Gastroesophageal sphincter (tissue), 4 donors: ENCODE data around the gene GALNT18. TPM values are rescaled to one million over a fixed set of nuclear protein-coding genes. Genes with fewer than 3 reads are reported as not detected.

Experiments used
- ATAC-seq: fragments of 150-250 bp; one replicate; pipeline ENCODE4 v1.9.1; 2016; ENCODE audit warnings: mild to moderate bottlenecking, moderate library complexity
- H3K27ac ChIP-seq, 4 donors: fragments of 200-600 bp; sonication (generic) in 3 of 4; 1 replicate in 3 of 4; 2 replicates in 1 of 4; pipeline ENCODE4 v1.5.1; 2016 to 2019
- H3K27me3 ChIP-seq: fragments of 200-600 bp; sonication (generic); one replicate; pipeline ENCODE4 v1.5.1; 2019
- H3K36me3 ChIP-seq, 2 donors: fragments of 200-600 bp; sonication (generic); one replicate each; pipeline ENCODE4 v1.5.1; 2019; ENCODE audit warnings: control low read depth in 1 of 2
- H3K4me1 ChIP-seq, 3 donors: fragments of 200-600 bp; sonication (generic); 1 replicate in 2 of 3; 2 replicates in 1 of 3; pipeline ENCODE4 v1.5.1; 2016 to 2019; ENCODE audit warnings: control low read depth in 2 of 3
- H3K4me3 ChIP-seq, 2 donors: fragments of 200-600 bp; sonication (generic); one replicate each; pipeline ENCODE4 v1.5.1; 2019; ENCODE audit warnings: mild to moderate bottlenecking in 1 of 2, moderate library complexity in 1 of 2
- H3K9me3 ChIP-seq, 3 donors: fragments of 200-600 bp; sonication (generic); one replicate each; pipeline ENCODE4 v1.5.1; 2017 to 2019; ENCODE audit warnings: control low read depth in 2 of 3
- CTCF ChIP-seq, 4 experiments: fragments of 200-600 bp in 2 of 4; fragments of 450-650 bp in 2 of 4; sonication (generic) in 1 of 4; IDR thresholded peaks; one replicate each; pipeline ENCODE4 v1.5.1; 2017 to 2019; ENCODE audit warnings: antibody characterized with exemption in 4 of 4, mild to moderate bottlenecking in 2 of 4, moderate library complexity in 2 of 4
- EP300 ChIP-seq: sonication (generic); formaldehyde crosslinking; IDR thresholded peaks from one replicate; pipeline ENCODE4 v1.6.1; 2017; ENCODE audit warnings: antibody characterized with exemption, mild to moderate bottlenecking
- POLR2A ChIP-seq, 2 donors: fragments of 450-650 bp; IDR thresholded peaks; one replicate each; pipeline ENCODE4 v1.6.1; 2017; ENCODE audit warnings: antibody characterized with exemption in 2 of 2, mild to moderate bottlenecking in 2 of 2, moderate library complexity in 1 of 2
- POLR2AphosphoS5 ChIP-seq: sonication (generic); formaldehyde crosslinking; IDR thresholded peaks from one replicate; pipeline ENCODE4 v1.6.1; 2017; ENCODE audit warnings: antibody characterized with exemption
- WGBS, 2 donors: methylation state at CpG; one replicate each; pipeline ENCODE4 v1.1.5; 2018; ENCODE audit warnings: low coverage in 1 of 2; 5-methylcytosine and 5-hydroxymethylcytosine counted together
- total RNA-seq, 4 donors: library from RNA; depleted of rRNA; stranded (reverse); fragments of >200 nt; gene quantifications; one replicate each; pipeline ENCODE4 v1.1.0, GENCODE V29; 2016

GALNT18 gene
- total RNA-seq, 4 donors from 2014 or later = 16.0 to 65.6 (median 35.2) TPM

- no peak for ATAC-seq
- TF ChIP-seq CTCF (IDR thresholded peaks at IDR 0.05) (no peak), POLR2A (IDR thresholded peaks at IDR 0.05) (no peak), POLR2AphosphoS5 (no peak), EP300 (no peak)
- no peaks in the 10 kb centered on the region for H3K27me3 ChIP-seq
- no peaks in the 10 kb centered on the region for H3K9me3 ChIP-seq
- 98% methylated on average over 6 of the region's 8 CpGs; no CpG with 5 or more reads in 1 of the 2 donors for WGBS, 2 donors
- no peak overlapping the region for H3K4me3 ChIP-seq
- H3K36me3 ChIP-seq = no peaks in the 10 kb centered on the region
- H3K27ac ChIP-seq = no peak overlapping the region
- peaks cover 0 to 51% (median 27%) of the 10 kb centered on the region in 3 donors for H3K4me1 ChIP-seq
Measured at GRCh38 chr11:11411401-11411985, 210.3 kb downstream of the GALNT18 start.

- H3K9me3 ChIP-seq = no peaks in the 10 kb centered on the region
- H3K4me3 ChIP-seq = no peak overlapping the region
- no peak for ATAC-seq
- H3K27me3 ChIP-seq = no peaks in the 10 kb centered on the region
- H3K27ac ChIP-seq = peak overlapping the region in 3 of 4 donors; percentile 74 to 82 (median 77)
- 40% methylated on average over 2 of the region's 3 CpGs; no CpG with 5 or more reads in 1 of the 2 donors for WGBS, 2 donors
- H3K36me3 ChIP-seq = no peaks in the 10 kb centered on the region
- TF ChIP-seq POLR2AphosphoS5 = no peak
- TF ChIP-seq EP300 = no peak
- no peak for TF ChIP-seq POLR2A (IDR thresholded peaks at IDR 0.05)
- TF ChIP-seq CTCF (IDR thresholded peaks at IDR 0.05) = no peak
- H3K4me1 ChIP-seq = peaks cover 0 to 56% (median 27%) of the 10 kb centered on the region in 3 donors
Measured at GRCh38 chr11:11409901-11410300, 211.9 kb downstream of the GALNT18 start.

- H3K4me3 ChIP-seq = no peak overlapping the region
- peak overlapping the region in 3 of 4 donors; percentile 74 to 82 (median 77) for H3K27ac ChIP-seq
- peaks cover 0 to 63% (median 29%) of the 10 kb centered on the region in 3 donors for H3K4me1 ChIP-seq
- TF ChIP-seq POLR2A (IDR thresholded peaks at IDR 0.05) = no peak
- TF ChIP-seq EP300 = no peak
- no peak for TF ChIP-seq CTCF (IDR thresholded peaks at IDR 0.05)
- no peak for TF ChIP-seq POLR2AphosphoS5
- WGBS, 2 donors = 71 to 100% methylated on average over 1 of the region's 6 CpGs
- H3K9me3 ChIP-seq = no peaks in the 10 kb centered on the region
- H3K36me3 ChIP-seq = no peaks in the 10 kb centered on the region
- no peak for ATAC-seq
- H3K27me3 ChIP-seq = no peaks in the 10 kb centered on the region
Measured at GRCh38 chr11:11409224-11409623, 212.6 kb downstream of the GALNT18 start.

- no peak for ATAC-seq
- H3K36me3 ChIP-seq = no peaks in the 10 kb centered on the region
- peaks cover 0 to 68% (median 35%) of the 10 kb centered on the region in 3 donors for H3K4me1 ChIP-seq
- H3K4me3 ChIP-seq = no peak overlapping the region
- 52 to 91% methylated on average over 2 to 9 of the region's 11 CpGs for WGBS, 2 donors
- peak overlapping the region in 3 of 4 donors; percentile 74 to 82 (median 77) for H3K27ac ChIP-seq
- no peaks in the 10 kb centered on the region for H3K9me3 ChIP-seq
- TF ChIP-seq POLR2AphosphoS5 (no peak), CTCF (IDR thresholded peaks at IDR 0.05) (no peak), EP300 (no peak), POLR2A (IDR thresholded peaks at IDR 0.05) (no peak)
- no peaks in the 10 kb centered on the region for H3K27me3 ChIP-seq
Measured at GRCh38 chr11:11408436-11409221, 213.2 kb downstream of the GALNT18 start.
